Mesenteric fat pad (tissue), 1 donor: ENCODE data around the gene ANGPT4. TPM values are rescaled to one million over a fixed set of nuclear protein-coding genes. Genes with fewer than 3 reads are reported as not detected.
"Not testable (repeated sequence)": the region's sequence is repeated elsewhere in the genome, so short reads cannot be mapped to it uniquely, and the experiment has no call there.

Experiments
- DNase-seq: peaks from one replicate; pipeline ENCODE4 v3.0.0-alpha.2; 2020; ENCODE audit warnings: low spot score
- total RNA-seq: library from RNA; stranded (reverse); fragmentation: NEBNext Ultra II Directional; extraction: Animal tissue kit (Norgen Biotek cat#: 25700); gene quantifications from one replicate; pipeline ENCODE4 v1.2.1, GENCODE V29; 2021
- donor health status: DM: yes; HTN: yes; CAD: no.

The ANGPT4 gene
- total RNA-seq, 1 donor from 2014 or later: 0.42 TPM

- DNase-seq: no peak
Observed at GRCh38 chr20:878511-879307, 37.4 kb downstream of the ANGPT4 start.

- no peak for DNase-seq
Observed at GRCh38 chr20:877814-878213, 38.3 kb downstream of the ANGPT4 start.

- no peak for DNase-seq
Observed at GRCh38 chr20:875115-875514, 41.0 kb downstream of the ANGPT4 start.

- DNase-seq: no peak
Observed at GRCh38 chr20:873875-874607, 42.1 kb downstream of the ANGPT4 start.

GRCh38 chr20:872855-873520 lies 43.1 kb downstream of the ANGPT4 start:
- DNase-seq: no peak

GRCh38 chr20:871948-872347 lies 44.2 kb downstream of the ANGPT4 start:
- DNase-seq: no peak

- DNase-seq: no peak
Observed at GRCh38 chr20:871436-871835, 44.7 kb downstream of the ANGPT4 start.

- no peak for DNase-seq
Observed at GRCh38 chr20:870758-871157, 45.4 kb downstream of the ANGPT4 start.

GRCh38 chr20:869606-870005 lies 46.5 kb downstream of the ANGPT4 start:
- no peak for DNase-seq

GRCh38 chr20:868279-868678 lies 47.9 kb downstream of the ANGPT4 start:
- DNase-seq: no peak

- DNase-seq: no peak
Observed at GRCh38 chr20:865440-865839, 50.7 kb downstream of the ANGPT4 start.

- no peak for DNase-seq
Observed at GRCh38 chr20:860891-861290, 55.2 kb downstream of the ANGPT4 start.

- no peak for DNase-seq
Observed at GRCh38 chr20:859751-860231, 56.3 kb downstream of the ANGPT4 start.

GRCh38 chr20:858011-858410 lies 58.1 kb downstream of the ANGPT4 start:
- no peak for DNase-seq

- DNase-seq: no peak
Observed at GRCh38 chr20:856361-856775, 59.8 kb downstream of the ANGPT4 start.

GRCh38 chr20:855466-856360 lies 60.4 kb downstream of the ANGPT4 start:
- DNase-seq: no peak

- DNase-seq: no peak
Observed at GRCh38 chr20:854601-855000, 61.5 kb downstream of the ANGPT4 start.

GRCh38 chr20:853406-853996 lies 62.6 kb downstream of the ANGPT4 start:
- no peak for DNase-seq

GRCh38 chr20:848731-849130 lies 67.4 kb downstream of the ANGPT4 start:
- not testable (repeated sequence) for DNase-seq

GRCh38 chr20:848193-848592 lies 67.9 kb downstream of the ANGPT4 start:
- DNase-seq: no peak

- no peak for DNase-seq
Observed at GRCh38 chr20:846894-847278, 69.2 kb downstream of the ANGPT4 start.
